Measurements from ENCODE around the gene STX1B.

Gene STX1B

GRCh38 chr16:31004658-31005057 is 5.8 kb downstream of the STX1B start:
- H3K27ac ChIP-seq, result no peak overlapping the region
- no peak for TF ChIP-seq CTCF (conservative IDR thresholded peaks at IDR 0.05)
- no peak for TF ChIP-seq ZFX (IDR thresholded peaks at IDR 0.05)

GRCh38 chr16:31003744-31004143 is 6.7 kb downstream of the STX1B start:
- TF ChIP-seq CTCF (conservative IDR thresholded peaks at IDR 0.05) (no peak), ZFX (IDR thresholded peaks at IDR 0.05) (no peak)
- H3K27ac ChIP-seq, result no peak overlapping the region

- H3K27ac ChIP-seq, result no peak overlapping the region
- no peak for TF ChIP-seq CTCF (conservative IDR thresholded peaks at IDR 0.05)
- TF ChIP-seq ZFX (IDR thresholded peaks at IDR 0.05), result no peak
Observed at GRCh38 chr16:31002862-31003341, 7.5 kb downstream of the STX1B start.

GRCh38 chr16:31002250-31002700 is 8.2 kb downstream of the STX1B start:
- TF ChIP-seq ZFX (IDR thresholded peaks at IDR 0.05), result no peak
- TF ChIP-seq CTCF (conservative IDR thresholded peaks at IDR 0.05), result no peak
- H3K27ac ChIP-seq, result no peak overlapping the region

- no peak for TF ChIP-seq ZFX (IDR thresholded peaks at IDR 0.05)
- no peak for TF ChIP-seq CTCF (conservative IDR thresholded peaks at IDR 0.05)
- H3K27ac ChIP-seq, result no peak overlapping the region
Observed at GRCh38 chr16:31001507-31002249, 8.8 kb downstream of the STX1B start.

- no peak for TF ChIP-seq ZFX (IDR thresholded peaks at IDR 0.05)
- no peak for TF ChIP-seq CTCF (conservative IDR thresholded peaks at IDR 0.05)
Observed at GRCh38 chr16:31000671-31001382, 9.6 kb downstream of the STX1B start.

More at GRCh38 chr16:31000671-31001382, 9.6 kb downstream of the STX1B start:
- H3K27ac ChIP-seq, result no peak overlapping the region

Data from C4-2B (cell line).